Measurements from ENCODE around the gene BCAS3.
A peak's percentile ranks its signal among the peaks of the same experiment; 100 is the strongest.
"Not testable (repeated sequence)": the region's sequence is repeated elsewhere in the genome, so short reads cannot be mapped to it uniquely, and the experiment has no call there.

The BCAS3 gene

DNA sequence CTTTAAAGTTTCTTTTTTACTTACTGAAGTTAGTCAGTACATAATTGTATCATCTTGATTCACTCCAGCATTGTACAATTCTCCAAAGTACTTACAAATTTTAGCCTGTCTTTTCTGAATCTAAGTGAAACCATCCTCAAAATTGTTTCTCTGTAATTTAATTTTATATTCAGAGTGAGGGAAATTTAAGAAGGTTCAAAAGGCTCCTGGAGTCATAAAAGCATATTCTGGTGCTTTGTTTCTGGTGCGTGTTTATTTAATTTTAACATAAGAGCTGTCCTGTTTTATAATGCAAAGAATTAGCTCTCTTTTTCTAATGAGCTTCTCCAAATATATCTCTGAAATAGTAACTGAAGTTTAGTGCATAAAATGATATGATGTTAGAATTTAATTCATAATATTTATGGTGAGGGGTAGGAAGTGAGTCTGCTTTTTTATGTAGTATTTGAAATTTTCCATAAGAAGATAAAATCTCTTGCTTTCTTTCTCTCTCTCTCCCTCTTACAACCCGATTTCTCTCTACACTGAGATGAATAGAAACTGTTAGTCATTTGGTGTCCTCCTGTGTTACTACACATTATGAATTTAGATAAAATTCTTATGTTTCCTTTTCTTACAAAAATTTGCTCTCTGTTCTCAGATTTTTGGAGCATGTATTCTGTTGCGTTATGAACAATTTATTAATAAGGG lies 339.8 kb downstream of the BCAS3 start:
- DNase-seq = no peak

DNA sequence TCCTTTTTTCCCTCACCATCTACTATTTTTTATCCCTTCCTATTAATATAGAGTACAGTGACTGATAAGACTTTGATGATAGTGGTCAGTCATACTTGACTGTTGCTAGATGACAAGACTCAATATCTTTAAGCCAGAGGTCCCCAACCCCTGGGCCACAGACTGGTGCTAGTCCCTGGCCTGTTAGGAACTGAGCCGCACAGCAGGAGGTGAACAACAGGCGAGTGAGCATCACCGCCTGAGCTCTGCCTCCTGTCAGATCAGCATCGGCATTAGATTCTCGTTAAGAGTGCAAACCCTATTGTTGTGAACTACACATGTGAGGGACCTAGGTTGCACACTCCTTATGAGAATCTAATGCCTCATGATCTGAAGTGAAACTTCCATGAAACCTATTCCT lies 341.3 kb downstream of the BCAS3 start:
- DNase-seq = no peak

DNA sequence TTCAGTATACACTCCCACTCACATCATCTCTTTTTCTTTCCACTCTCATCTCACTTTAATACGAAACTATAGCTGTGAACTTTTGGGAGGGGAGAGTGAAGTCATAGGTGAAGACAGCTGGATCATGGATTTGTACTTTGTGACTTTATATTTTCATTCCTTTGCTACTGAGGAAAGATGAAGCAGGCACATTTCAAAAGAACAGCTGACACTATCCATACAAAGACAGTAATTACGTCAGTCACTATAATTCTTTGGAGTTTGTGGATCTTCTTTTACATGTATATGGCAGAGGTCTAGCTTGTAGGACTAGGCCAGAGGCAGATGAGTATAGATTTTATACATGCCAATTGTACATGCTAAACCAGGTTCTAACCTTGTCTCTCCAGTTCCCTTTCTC lies 346.3 kb downstream of the BCAS3 start:
- DNase-seq = no peak

DNA sequence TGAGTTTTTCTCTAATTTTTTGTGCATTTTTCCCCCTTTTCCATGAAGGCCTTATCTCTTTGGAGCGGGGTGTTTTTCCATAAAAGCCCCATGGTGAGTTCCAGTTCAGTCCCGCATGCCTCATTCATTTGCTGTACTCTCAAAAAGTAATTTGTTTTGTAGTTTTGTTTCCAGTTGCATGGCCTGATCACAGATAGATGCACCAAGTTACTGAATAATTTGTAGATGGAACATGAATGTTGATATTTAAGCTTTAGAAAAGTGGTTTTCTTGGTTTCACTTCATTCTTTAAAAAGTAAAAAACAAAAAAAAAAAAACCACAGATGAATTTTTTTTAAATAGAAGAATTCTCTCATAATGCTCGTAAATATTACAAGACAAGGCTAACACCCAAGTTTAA lies 349.2 kb downstream of the BCAS3 start:
- no peak for DNase-seq

DNA sequence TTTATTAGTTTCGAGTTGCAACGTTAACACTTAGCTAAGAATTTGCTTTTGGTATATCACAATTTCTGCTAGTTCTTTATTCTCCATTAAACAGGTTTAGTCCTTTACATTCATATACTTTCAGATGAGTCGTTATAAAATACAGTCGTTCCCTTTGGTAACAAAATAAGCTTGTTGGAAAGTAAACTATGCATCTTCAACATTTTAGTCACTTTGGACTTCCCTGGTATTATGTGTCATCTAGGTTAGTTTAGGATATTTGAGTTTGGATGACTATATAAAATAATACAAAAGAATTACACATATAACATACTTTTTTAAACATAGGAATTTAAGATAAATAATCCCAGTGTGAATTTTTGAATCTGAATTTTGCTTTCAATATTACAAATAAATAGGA lies 351.5 kb downstream of the BCAS3 start:
- DNase-seq = no peak

DNA sequence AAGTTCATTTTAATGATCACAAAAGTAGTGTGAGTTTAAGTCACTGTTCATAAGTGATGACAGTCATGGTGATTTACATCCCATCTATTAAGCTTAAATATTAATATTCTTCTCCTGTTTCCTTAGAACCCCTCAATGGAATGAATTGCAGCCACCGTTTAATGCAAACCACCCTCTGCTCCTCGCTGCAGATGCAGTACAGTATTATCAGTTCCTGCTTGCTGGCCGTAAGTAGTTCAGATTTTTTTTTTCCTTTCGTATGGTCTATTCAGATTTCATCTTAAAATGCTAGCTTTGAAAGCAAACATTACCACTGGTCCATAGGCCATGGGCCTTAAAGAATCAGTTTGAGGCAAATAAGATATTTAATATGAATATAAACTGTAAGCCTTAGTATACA lies 363.0 kb downstream of the BCAS3 start:
- DNase-seq = no peak

DNA sequence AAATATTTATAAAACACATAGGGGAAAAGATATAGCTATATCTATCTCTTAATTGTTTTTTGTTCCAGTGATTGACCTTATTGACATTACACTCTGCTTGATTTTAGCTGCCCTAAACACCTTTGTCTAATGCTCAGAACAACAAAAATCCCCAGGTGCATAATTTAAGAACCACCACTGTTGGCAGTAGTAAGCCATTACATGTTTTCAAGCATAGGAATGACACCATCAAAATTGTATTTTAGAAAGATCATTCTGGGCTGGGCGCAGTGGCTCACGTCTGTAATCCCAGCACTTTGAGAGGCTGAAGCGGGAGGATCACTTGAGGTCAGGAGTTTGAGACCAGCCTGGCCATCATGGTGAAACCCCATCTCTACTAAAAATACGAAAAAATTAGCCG lies 364.7 kb downstream of the BCAS3 start:
- DNase-seq = not testable (repeated sequence)

DNA sequence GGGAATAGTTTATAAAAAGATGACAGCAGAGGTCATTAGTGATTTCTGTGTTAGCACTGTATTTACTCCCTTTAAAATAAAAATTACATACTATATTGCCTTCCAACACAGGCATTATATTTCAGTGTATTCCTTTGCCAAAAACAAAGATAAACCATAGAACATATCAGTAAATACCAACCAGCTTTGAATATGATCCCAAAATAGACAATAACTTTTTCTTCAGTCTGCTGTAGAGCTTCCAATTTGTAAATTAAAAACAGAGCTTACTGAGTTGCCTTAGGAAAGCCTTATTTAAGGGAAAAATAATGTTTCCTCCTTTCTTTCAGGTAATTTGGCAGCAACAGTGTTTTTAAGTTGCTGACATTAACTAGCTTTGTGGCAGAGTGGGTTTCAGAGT lies 369.9 kb downstream of the BCAS3 start:
- no peak for DNase-seq

DNA sequence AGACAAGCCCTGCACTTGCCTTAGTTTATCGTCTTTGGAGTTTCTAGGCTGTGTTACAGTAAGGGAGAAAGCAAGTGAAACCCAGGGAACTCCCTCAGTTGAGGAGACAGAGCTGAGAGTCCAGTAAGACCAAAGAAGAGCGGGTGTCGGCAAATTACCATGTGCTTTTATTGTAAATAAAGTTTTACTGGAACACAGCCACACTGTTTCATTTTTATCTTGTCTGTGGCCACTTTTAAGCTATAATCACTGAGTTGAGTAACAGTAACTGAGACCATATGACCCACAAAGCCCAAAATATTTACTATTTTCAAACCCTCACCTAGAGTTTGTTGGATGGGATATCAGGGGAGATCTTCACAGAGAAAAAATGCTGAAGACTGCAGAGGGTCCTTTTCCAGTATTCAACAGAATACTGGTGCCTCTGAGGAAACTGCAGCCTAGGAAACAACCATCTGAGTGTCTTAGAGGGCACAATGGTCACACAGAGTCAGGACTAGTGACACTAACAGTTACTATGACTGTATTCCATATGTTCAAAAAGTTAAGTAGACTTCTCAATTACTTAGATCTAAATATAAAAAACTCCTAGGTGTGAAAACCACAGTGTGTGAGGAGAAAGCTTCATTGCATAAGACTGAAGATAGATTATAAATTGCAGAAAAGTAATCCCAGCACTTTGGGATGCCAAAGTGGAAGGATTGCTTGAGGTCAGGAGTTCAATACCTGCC lies 370.9 kb downstream of the BCAS3 start:
- DNase-seq = peak; percentile 28

DNA sequence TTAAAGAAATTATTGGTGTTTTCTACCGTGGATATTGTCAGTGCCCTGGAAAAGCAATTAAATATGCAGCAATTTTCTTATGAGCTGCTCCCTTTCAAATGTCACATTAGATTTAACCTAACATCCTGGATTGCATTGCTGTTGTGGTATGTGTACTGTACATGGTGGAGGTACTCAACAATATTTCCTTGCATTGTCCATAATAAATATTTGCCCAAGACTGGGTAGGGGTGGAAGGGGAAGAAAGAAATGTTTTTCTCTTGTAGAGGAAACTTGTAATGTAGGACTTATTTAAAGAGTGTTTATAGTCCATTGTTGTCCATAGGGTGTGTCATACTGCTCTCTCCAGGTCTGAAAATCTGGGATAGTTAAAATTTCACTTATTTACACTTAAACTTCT lies 375.8 kb downstream of the BCAS3 start:
- DNase-seq = no peak

DNA sequence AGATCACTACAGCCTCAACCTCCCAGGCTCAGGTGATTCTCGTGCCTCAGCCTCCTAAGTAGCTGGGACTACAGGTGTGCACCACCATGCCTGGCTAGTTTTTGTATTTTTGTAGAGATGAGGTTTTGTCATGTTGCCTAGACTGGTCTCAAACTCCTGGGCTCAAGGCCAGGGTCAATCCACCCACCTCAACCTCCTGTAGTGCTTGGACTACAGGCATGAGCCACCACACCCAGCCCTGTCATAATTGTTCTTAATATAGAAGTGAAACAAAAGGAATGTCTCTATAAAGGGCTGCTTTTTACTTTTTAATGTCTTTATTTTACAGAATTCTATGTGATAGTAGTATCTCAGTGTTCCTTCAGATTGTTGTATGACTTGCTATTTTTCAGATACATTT lies 376.8 kb downstream of the BCAS3 start:
- DNase-seq = no peak

DNA sequence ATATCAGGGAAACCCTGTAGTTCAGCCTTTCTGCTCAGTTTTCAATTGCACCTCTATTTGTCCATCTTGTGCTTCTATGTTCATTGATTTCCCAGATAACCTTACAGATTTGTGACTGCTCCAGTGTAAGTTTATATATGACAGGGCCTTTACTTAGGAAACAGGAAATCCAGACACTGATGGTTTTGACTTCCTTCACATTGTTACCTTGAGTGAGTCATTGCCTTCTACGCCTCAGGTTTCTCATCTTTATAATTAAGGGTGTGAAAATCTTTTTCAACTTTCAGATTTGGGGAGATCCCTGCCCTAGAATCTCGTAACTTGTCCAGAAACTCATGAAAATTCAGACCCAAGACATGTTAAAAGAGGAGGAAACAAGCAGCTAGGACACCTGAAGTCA lies 379.6 kb downstream of the BCAS3 start:
- DNase-seq = no peak

DNA sequence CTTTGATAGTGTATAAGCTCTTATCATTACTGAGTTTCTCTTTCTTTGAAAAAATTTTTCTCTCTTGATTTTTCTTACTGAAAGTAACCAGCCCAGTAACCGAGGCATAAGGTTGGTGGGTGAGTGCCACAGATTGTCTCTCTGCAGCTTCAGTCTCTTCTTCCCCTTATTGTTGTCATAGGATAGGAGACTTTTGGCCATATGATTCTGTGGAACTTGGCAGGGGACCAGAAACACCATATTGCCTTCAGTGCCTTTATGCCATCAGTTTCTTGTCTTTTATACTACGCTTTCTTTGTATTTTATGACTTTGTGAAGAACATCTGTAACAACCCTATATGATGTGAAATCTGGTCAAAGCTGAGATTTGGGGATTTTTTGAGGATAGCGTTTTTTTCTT lies 380.4 kb downstream of the BCAS3 start:
- DNase-seq = peak; percentile 45

DNA sequence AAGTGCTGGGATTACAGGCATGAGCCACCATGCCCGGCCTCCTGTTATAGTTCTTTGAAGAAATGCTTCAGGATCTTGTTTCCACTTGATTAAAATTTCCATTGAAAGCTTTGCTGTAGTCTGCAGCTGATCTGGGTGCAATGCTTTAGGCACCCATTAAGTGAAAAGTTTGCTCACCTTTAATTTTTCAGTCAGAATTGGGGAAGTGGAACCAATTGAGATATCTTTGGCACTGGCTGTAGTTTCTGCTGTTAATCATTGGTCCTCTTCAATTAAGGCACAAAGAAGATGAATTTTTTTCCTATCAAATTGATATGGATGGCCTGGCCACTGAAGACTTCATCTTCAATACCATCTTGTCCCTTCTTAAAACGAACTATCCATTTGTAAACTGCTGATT lies 385.9 kb downstream of the BCAS3 start:
- no peak for DNase-seq

DNA sequence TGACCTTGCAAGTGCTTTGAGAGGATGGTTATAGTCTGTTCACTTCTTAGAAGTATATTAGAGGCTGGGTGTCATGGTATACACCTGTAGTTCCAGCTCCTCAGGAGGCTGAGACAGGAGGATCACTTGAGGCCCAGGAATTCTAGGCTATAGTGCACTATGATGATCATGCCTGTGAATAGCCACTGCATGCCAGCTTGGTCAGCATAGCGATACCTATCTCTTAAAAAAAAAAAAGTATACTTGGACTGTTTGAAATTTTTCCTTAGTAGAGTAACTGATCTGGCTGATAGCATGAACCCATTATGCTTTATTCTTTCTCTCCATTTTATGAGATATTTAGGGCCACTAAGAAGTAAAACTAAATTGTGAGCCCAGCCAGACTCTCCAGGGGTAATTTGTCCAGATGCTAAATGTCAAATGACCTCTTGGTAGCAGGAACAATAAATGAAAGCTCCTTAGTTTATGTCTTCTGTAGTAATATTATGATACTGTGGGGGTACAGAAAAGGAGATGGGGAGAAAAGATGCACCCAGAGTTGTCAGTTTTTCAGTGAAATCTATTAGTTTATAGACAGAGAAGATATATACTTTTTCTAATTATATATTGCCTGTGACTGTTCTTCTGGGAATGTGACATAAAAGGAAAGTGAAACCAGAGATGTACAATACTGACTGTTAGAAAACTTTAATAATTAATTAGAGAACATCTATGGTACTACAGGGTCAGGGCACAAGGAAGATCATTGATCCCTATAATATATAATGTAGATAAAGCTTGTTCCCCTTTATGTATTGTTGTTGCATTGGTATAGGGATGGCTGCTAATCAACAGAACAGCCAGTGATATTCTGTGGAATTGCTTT lies 386.7 kb downstream of the BCAS3 start:
- peak; percentile 39 for DNase-seq

DNA sequence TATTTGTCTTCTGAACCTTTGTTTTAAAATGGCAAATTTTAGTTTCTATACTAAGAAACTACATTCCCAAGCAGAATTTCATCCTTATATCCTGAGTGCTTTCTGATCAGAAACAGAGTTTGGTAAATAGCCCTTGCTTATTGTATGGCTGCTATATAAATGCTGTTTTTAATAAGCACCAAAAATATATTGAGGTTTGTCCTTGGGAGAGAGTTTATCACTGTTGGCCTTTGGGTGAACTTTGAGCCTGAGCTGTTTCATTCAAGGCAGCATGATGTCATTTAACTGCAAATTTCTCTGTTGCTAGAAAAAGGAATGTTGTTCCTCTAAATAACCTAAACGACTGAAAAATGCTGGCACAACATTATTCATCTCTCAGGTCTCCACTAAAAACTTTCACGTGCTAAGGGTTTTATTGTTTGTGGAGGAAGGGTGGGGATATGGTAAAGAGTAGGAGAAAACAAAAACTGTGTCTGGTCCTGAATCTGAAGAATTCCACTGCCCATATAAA lies 387.7 kb downstream of the BCAS3 start:
- DNase-seq = peak; percentile 68

DNA sequence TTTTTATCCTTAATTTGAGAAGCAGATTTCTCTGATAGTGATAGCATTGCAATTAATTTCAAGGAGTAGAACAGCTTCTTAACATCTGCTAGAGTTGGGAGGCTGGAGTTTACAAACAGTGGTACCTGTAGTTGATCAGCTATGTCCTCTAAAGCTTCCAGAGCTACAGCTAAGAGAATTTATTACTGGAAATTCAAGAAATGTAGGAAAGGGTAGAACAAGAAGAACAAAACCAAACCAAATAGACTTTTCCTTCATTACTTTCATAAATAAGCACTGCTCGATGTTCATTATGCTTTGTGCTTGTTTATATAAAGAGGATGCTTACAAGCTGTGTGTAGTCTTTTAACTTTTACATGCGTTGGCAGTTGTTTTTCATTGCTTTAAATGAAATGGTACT lies 388.4 kb downstream of the BCAS3 start:
- no peak for DNase-seq

DNA sequence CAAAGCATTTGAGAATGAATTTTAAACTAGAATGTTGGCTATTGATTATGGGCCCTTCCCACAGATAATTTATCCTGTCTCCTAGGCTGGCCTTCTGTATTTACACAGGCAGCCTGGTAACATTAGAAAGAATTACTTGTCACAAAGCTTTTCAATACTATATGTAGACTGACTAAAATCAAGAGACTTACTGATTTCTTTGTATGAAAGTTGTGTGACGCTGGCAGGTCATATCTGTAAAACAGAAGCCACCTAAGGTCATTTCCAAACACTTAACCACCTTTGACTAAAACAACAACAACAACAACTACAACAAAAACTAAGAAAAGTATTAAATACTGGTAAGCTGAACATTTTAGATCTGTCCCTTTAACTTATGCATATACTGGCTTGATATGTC lies 393.0 kb downstream of the BCAS3 start:
- DNase-seq = no peak

DNA sequence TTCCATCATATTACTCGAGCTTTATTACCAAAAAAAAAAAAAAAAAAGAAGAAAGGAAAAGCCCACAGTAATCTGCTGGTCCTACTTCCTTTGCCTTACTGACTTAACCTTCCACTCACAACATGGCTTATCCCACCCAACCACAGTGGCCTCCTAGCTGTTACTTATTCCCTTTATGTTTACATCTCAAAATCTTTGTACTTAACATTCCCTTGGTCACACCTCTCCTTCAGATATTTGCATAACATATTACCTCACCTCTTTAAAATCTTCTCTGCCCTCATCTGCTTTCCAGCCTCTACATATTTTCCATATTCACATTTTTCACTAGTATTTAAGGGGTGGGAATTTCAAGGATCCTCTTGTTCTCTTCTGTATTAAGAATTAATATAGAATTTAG lies 395.0 kb downstream of the BCAS3 start:
- DNase-seq = no peak

DNA sequence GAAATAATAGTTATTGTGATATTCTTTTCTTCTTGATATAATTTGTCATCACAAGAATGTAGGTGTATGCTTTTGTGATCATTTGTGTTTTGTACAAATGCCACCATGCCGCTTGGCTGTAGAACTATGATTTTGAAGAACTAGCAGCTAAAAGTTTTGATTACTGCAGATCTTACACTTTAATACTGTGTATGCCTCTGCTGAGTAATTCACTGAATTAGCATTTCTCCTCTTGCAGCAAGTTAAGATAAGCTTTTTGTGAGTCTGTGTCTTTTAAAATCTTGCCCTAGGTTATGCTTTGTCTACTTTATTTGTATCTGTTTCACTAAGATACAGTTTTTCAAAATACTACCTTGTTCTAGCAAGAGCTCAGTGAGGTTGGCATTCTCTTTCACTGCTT lies 395.5 kb downstream of the BCAS3 start:
- no peak for DNase-seq

DNA sequence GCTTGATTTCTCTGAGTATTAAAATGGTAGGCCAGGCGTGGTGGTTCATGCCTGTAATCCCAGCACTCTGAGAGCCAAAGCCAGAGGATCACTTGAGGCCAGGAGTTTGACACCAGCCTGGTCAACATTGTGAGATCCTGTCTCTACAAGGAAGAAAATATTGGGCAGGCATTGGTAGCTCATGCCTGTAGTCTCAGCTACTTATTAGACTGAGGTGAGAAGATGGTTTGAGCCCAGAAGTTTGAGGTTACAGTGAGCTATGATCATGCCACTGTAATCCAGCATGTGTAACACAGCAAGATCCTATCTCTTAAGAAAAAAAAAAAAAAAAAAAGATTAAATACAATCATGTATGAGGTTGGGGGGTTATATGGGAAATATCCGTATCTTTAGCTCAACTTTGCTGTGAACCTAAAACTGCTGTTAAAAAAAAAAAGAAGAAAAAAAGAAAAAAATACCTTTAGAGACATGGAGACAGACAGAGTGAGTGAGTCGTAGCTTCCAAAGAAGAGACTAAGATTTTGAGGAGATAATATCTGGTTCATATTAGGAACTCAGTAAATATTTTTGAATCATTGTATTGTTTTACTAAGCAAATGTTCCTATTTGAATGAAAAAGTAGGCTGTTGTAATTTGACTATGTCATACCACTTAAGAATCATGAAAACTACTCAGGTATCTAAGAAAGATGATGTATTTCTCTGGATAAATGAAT lies 396.3 kb downstream of the BCAS3 start:
- DNase-seq = no peak

DNA sequence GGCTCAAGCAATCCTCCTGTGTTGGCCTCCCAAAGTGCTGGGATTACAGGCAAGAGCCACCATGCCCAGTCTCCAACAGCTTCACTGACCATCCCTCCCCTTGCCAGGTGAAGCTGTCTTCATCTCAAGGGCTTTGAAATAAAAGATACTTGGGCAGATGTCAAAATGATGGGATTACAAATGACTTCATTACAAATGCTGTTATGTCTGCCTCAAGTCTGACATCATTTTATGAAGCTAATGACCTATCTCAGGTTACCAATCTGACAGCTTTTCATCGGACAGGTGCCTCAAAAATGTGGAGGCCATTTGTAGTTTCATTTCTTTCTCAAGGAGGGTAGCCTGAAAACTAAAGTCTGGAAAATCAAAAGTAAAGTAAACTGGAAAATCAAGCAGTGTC lies 398.3 kb downstream of the BCAS3 start:
- DNase-seq = no peak

DNA sequence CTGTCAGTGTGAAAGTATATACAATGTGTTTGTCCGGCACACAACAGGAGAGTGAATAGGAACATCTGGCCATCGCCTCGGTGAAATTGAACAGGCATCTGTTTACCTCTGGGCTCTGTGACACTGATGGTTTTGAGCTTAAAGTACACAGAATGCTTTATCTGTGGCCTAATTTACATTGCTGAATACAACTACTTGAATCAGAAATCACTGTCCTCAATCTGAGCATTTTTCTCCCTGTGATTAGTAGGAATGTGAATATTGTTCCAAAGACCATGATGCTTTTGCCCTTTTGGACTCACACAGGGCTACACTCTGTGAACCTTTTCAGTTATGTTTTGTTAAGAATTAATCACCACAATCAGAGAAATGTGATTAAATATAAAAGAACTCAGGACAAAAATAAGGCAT lies 399.0 kb downstream of the BCAS3 start:
- DNase-seq = no peak

Data from OCI-M1 (cell line).